Spleen (tissue), 7 donors: ENCODE data around the gene EHBP1.

Experiments
- POLR2A ChIP-seq, 3 donors: fragments of 450-650 bp; IDR thresholded peaks; one replicate each; pipeline ENCODE4 v1.5.1; 2017; ENCODE audit warnings: antibody characterized with exemption in 3 of 3, mild to moderate bottlenecking in 1 of 3
- TF ChIP-seq, protein P1 (sequence below), 11 experiments: fragments of 200-600 bp in 7 of 11; fragments of 450-650 bp in 4 of 11; sonication (generic) in 4 of 11; IDR thresholded peaks in 8 of 11; conservative IDR thresholded peaks in 3 of 11; 1 replicate in 7 of 11; 2 replicates in 4 of 11; pipeline versions ENCODE4 v1.4.0 to v1.8.0; 2016 to 2021; ENCODE audit warnings: antibody characterized with exemption in 11 of 11, inconsistent platforms in 4 of 11, mild to moderate bottlenecking in 1 of 11
- donor health status: DM: no; HTN: no; CAD: no; lungs with moderate emphysema.
- donor health status: DM: no; HTN: no; CAD: no.
- donor health status: DM: no; HTN: no; CAD: no.

DNA sequence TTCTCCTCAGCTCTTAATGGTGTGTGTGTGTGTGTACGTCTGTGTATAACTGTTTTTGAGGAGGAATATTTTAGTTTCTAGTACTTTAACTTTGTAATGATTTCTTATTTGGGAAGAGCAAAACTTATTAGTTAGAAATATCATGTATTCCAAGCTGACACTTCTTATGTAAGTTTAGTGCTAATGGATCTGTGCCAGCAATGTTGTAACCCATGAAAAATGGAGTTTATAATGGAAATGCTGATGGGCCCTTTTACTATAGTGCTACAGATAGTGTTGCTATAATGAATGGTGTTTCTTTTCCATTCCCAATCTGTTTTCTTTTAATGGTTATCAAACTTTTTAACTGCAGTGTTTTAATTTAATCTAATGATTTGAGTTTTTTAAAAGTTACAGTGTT is 295.3 kb downstream of the EHBP1 start:
- TF ChIP-seq, protein P1, sequence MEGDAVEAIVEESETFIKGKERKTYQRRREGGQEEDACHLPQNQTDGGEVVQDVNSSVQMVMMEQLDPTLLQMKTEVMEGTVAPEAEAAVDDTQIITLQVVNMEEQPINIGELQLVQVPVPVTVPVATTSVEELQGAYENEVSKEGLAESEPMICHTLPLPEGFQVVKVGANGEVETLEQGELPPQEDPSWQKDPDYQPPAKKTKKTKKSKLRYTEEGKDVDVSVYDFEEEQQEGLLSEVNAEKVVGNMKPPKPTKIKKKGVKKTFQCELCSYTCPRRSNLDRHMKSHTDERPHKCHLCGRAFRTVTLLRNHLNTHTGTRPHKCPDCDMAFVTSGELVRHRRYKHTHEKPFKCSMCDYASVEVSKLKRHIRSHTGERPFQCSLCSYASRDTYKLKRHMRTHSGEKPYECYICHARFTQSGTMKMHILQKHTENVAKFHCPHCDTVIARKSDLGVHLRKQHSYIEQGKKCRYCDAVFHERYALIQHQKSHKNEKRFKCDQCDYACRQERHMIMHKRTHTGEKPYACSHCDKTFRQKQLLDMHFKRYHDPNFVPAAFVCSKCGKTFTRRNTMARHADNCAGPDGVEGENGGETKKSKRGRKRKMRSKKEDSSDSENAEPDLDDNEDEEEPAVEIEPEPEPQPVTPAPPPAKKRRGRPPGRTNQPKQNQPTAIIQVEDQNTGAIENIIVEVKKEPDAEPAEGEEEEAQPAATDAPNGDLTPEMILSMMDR (IDR thresholded peaks at IDR 0.05 in 8 of 11, conservative IDR thresholded peaks at IDR 0.05 in 3 of 11) = no peak
- TF ChIP-seq POLR2A (IDR thresholded peaks at IDR 0.05) = no peak
